ENCODE measurements around the gene PNPLA5. TPM values are rescaled to one million over a fixed set of nuclear protein-coding genes. Genes with fewer than 3 reads are reported as not detected.

Gene PNPLA5
- total RNA-seq, 1 experiment from 2014 or later: not detected

GRCh38 chr22:43838161-43838560, 53.7 kb downstream of the PNPLA5 start:
- DNase-seq (ENCODE audit: low read depth, low spot score) (no peak), ATAC-seq (no peak)
- H3K27ac ChIP-seq (ENCODE audit: low read length): no peak overlapping the region
- no peaks in the 10 kb centered on the region for H3K9me3 ChIP-seq (ENCODE audit: control insufficient read depth, insufficient read depth, low read depth, low read length)
- no peak overlapping the region for H3K4me3 ChIP-seq (ENCODE audit: low read depth in 2 of 2, low read length in 2 of 2)
- ChIA-PET CTCF (no interaction called here), POLR2A (no interaction called here)
- intact Hi-C loops (cut with micrococcal nuclease; ENCODE audit: unreplicated experiment) (no loop called here), in situ Hi-C loops (cut with HindIII; ENCODE audit: low pct_unique_long_range_greater_than_20kb, low sequenced_read_pairs) (no loop called here)
- no peaks in the 10 kb centered on the region for H3K36me3 ChIP-seq (ENCODE audit: control insufficient read depth, insufficient read depth, low read length)
- H3K27me3 ChIP-seq (ENCODE audit: control insufficient read depth, insufficient read depth, low read length): no peaks in the 10 kb centered on the region
- TF ChIP-seq REST (IDR thresholded peaks at IDR 0.05; ENCODE audit: insufficient read depth in 1 of 2, low read depth in 2 of 2, low read length in 1 of 2) (no peak), TCF7L2 (IDR thresholded peaks at IDR 0.05; ENCODE audit: low read depth, low read length) (no peak), SIN3A (IDR thresholded peaks at IDR 0.05; ENCODE audit: borderline replicate concordance, insufficient read depth, low read depth, low read length) (no peak), CTCF (IDR thresholded peaks at IDR 0.05) (no peak), POLR2AphosphoS5 (IDR thresholded peaks at IDR 0.05; ENCODE audit: low read depth, low read length) (no peak)
- H3K4me1 ChIP-seq (ENCODE audit: control insufficient read depth, insufficient read depth, low read length): no peaks in the 10 kb centered on the region
- no TSS peak for BruUV-seq (replicated peaks)

- CTCF ChIA-PET: no interaction called here
- Histone ChIP-seq H3K4me1 (ENCODE audit: control insufficient read depth, insufficient read depth, low read length) (no peaks in the 10 kb centered on the region), H3K36me3 (ENCODE audit: control insufficient read depth, insufficient read depth, low read length) (no peaks in the 10 kb centered on the region), H3K4me3 (ENCODE audit: low read depth in 2 of 2, low read length in 2 of 2) (no peak overlapping the region), H3K27ac (ENCODE audit: low read length) (no peak overlapping the region), H3K27me3 (ENCODE audit: control insufficient read depth, insufficient read depth, low read length) (no peaks in the 10 kb centered on the region), H3K9me3 (ENCODE audit: control insufficient read depth, insufficient read depth, low read depth, low read length) (no peaks in the 10 kb centered on the region)
- BruUV-seq (replicated peaks): no TSS peak
- intact Hi-C loops (cut with micrococcal nuclease; ENCODE audit: unreplicated experiment): no loop called here
- DNase-seq (ENCODE audit: low read depth, low spot score) (no peak), ATAC-seq (no peak)
- TF ChIP-seq REST (IDR thresholded peaks at IDR 0.05; ENCODE audit: insufficient read depth in 1 of 2, low read depth in 2 of 2, low read length in 1 of 2) (no peak), TCF7L2 (IDR thresholded peaks at IDR 0.05; ENCODE audit: low read depth, low read length) (no peak), SIN3A (IDR thresholded peaks at IDR 0.05; ENCODE audit: borderline replicate concordance, insufficient read depth, low read depth, low read length) (no peak), CTCF (IDR thresholded peaks at IDR 0.05) (no peak), POLR2AphosphoS5 (IDR thresholded peaks at IDR 0.05; ENCODE audit: low read depth, low read length) (no peak)
- POLR2A ChIA-PET: no interaction called here
- in situ Hi-C loops (cut with HindIII; ENCODE audit: low pct_unique_long_range_greater_than_20kb, low sequenced_read_pairs): no loop called here
Measured at GRCh38 chr22:43837666-43838065, 54.1 kb downstream of the PNPLA5 start.

Measured in Panc1 (cell line).